Activated effector memory CD4-positive, alpha-beta T cell treated with Interleukin-2 at 50 U/mL for 16 hours (primary cell): ENCODE results near the gene NOB1.
"Not testable (repeated sequence)": the region's sequence is repeated elsewhere in the genome, so short reads cannot be mapped to it uniquely, and the experiment has no call there.

Experiments used
- DNase-seq: peaks from one replicate; pipeline ENCODE4 v3.0.0-alpha.2; 2020

Gene NOB1

DNA sequence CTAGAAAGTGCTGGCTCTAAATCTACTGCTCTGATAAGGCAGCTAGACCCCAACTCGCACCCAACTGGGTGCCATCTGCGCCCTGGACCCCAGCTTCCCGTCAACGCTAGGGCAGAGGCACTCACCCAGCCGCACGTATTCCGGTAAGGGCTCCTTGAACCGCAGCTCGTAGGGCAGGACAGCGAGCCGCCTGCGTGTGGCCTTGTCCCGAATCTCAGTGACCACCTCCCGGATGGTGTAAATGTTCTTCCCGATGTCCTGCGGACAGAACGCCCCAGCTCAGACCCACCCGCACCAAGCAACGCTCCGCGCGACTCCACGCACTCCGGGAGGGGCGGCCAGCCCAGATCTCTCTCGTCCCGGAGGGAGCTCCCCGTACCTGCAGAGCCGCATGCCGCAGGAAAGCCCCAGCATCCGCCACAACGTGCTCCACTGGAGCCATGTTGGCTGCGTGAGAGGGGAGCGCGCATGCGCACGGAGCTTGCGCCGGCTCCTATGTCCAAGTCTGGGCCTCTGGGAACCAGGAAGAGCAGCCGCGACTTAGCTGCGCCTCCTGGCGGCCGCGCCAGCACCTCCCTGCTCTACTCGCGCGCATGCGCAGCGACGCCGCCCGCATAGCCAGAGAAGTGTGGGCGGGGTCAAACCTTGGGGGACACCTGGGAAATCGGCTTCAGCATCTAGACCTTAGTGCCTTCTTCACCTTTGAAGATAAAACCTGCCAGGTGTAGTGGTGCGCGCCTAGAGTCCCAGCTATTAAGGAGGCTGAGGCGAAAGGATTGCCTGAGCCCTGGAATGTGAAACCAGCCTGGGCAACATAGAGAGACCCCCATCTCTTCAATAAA is at the start of gene NOB1:
NOB1 (minus strand) TSS at position 458 of the 842 bp plus-strand sequence; CDS start at position 442, 16 bp downstream.
- DNase-seq = peak; percentile 96

DNA sequence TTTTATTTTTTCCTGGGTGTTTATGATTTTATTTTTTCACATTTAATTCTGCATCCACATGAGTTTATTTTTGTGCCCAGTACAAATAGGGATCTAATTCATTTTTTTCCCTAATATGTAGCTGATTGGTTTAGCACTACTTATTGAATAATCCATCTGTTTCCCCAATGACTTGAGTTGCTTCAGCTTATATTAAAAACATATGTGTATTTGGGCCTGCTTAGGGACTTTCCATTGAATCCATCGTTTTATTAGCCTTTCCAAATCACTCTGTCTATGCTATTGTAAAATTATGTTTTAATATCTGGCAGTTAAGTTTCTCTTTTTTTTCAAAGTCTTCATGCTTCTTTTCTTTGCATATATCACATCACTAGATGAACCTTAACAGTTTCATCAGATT is 49.6 kb upstream of the NOB1 start:
- no peak for DNase-seq

DNA sequence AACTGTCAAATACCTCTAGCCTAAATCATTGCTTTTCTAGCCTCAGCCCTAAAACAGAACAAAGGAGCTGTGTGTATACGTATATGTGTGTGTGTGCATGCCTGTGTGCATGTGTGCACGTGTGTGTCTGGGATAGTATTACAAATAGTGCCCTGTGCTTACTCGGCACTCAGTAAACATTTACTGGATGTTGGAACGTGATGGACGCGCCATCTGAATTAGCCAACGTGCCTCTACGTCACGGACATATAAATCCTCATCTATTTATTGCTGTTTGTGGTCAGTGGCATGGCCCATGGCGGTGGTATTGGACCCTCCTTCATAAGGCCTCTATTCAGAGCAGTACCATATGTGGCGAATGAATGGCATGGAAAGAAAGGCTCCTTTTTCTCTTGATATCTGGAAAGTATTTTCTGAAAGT is 44.9 kb upstream of the NOB1 start:
- DNase-seq = no peak

DNA sequence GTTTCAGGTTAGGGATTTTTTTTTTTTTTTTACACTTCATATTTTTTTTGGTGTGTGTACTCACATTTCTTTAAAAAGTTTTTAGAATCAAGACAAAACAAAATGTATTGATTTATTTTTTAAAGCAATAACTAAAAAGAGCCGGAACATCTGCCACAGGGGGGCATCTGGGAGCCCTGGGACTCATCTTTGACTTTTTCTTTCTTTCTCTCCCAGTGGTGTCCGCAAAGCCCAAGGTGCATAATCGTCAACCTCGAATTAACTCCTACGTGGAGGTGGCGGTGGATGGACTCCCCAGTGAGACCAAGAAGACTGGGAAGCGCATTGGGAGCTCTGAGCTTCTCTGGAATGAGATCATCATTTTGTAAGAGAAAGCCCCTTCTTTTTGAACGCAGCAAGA is 43.7 kb upstream of the NOB1 start:
- DNase-seq = no peak

DNA sequence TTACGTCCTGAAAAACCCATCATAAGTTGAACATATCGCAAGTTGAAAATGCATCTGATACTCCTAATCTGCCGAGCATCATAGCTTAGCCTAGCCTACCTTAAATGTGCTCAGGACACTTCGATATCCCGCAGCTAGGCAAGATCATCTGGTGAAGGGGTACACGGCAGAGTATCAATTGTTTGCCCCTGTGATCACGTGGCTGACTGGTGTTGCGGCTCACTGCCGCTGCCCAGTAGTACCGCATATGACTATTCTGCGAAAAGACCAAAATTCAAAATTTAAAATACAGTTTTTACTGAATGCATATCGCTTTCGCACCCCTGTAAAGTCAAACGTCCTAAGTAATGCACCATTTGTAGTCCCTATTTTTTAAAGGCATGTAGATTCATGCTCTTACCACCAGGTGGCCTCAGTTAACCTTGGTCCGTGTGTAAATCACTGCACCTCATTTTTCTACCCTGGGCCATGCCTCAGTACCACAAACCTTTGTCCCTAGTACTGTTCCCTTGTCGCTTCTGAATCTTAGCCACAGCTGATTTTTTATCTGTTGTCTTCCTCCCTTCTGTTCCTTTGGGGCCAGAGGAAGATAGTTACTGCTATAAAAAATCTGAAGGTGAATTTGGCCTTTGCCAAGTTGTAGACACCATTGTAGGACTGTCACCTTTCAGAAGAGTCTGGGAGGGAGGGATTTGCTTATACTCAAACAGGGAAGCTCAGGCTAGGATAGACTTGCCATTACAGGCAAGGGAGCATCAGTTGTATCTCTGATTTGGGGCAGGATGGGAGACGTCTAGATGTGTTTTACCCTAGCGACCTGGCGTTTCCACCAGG is 41.8 kb upstream of the NOB1 start:
- no peak for DNase-seq

DNA sequence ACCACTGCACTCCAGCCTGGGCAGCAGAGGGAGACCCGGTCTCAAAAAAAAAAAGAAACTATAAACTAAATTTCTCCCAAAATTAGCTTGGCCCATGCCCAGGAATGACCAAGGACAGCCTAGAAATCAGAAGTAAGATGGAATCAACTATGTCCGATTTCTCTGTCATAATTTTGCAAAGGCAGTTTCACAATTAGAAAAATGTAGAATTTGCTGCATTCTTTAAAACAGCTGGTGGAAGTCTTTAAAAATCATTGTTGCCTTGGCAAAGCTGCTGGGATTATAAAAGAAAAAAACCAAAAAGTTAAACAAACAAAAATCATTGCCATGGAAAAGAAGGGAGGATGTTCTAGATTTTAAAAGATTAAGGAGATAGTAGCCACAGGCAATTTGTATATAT is 39.8 kb upstream of the NOB1 start:
- no peak for DNase-seq

DNA sequence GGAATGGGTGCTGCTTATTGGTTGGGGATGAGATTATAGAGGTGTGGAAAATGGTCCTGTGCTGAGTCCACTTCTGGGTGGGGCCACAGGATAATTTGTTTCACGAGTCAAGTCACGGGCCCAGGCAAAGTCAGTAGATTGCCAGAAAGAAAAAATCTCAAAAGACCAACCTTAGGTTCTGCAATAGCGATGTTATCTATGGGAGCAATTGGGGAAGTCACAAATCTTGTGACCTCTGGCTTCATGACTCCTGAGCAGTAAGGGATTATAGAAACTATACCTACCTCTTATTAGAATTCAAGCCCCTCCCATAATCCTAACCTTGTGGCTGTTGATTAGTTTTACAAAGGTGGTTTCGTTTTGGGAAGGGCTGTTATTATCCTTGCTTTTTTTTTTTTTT is 38.8 kb upstream of the NOB1 start:
- DNase-seq = no peak

DNA sequence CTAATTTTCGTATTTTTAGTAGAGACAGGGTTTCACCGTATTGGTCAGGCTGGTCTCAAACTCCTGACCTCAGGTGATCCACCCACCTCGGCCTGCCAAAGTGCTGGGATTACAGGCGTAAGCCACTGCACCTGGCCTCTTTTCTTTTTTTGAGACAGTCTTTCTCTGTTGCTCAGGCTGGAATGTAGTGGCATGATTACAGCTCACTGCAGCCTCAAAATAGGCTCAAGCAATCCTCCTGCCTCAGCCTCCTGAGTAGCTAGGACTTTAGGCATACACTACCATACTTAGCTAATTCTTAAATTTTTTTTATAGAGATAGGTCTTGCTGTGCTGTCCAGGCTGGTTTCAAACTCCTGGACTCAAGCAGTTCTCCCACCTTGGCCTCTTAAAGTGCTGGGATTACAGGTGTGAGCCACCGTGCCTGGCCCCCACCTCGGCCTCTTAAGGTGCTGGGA is 36.7 kb upstream of the NOB1 start:
- not testable (repeated sequence) for DNase-seq

DNA sequence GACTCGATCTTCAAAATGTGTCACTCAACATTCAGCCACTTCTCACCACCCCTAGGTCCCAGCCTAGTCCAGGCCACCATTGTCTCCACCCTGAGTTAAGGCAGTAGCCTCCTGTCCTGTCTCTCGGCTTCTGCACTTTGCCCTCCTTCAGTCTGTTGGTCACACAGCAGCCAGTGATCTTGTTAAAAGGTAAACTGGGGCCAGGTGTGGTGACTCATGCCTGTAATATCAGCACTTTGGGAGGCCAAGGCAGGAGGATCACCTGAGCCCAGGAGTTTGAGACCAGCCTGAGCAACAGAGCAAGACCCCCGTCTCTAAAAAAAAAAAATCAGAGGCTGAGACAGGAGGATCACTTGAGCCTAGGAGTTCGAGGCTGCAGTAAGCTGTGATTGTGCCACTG is 33.2 kb upstream of the NOB1 start:
- DNase-seq = no peak

DNA sequence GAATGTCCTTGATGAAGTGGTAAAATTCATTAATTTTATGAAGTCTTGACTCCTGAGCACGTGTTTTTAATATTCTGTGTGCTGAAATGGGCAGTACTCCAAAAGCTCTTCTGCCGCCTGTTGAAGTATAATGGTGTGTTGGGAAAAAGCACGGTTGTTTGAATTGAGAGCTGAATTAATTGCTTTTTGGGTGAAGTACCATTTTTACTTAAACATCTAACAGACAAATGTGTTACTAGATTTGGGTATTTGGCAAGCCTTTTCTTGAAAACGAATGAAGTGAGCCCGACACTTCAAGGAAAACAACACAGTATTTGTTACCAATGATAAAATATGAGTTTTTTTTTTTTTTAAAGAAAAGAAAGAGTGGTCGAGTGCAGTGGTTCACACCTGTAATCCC is 29.9 kb upstream of the NOB1 start:
- no peak for DNase-seq

DNA sequence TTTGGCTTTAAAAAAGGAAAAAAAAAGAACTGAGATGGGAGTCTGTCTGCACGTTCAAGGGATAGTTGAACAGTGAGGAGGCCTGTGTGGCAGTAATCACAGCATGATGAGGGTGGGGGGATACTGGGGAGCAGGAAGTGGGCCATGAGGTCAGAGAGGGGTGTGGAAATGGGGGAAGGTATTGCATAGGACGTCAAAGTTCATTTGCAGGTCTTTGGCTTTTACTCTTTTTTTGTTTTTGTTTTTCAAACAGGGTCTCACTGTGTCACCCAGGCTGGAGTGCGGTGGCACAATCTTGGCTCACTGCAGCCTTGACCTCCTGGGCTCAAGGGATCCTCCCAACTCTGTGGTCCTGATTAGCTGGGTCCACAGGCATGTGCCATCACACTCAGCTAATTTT is 26.4 kb upstream of the NOB1 start:
- no peak for DNase-seq

DNA sequence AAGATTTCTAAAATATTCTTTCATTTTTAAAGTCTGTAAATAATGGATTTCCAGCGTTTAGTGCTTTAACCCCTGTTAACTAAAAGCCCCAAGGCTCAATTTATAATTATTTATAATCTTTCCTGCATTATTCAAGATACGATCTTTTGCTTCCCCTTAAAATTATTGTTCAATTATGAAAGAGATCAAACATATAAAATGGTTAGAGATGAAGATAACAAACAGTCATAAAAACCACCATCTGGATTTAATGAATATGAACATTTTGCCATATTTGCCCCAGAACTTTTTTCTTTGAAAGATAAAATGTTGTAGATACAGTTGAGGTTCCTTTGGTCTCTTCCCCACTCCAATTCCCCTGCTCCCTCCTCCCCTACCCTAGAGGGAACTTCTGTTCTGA is 25.0 kb upstream of the NOB1 start:
- no peak for DNase-seq

DNA sequence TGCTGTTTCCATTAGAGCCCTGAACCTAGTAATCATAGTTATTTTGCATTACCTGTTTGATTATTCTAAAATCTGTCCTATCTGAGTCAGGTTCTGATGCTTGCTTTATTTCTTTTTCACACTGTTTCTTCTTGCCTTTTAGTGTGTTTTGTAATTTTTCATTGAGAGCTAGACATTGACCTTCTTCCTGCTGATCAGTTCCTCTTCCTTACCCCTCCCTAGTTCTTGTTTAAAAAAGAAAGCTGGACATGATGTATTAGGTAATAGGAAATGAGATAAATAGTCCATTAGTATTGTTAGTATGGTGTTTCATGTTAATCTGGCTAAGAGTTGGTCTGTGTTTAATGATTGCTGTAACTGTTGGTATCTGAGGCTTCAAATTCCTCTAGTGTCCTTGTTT is 20.8 kb upstream of the NOB1 start:
- no peak for DNase-seq

DNA sequence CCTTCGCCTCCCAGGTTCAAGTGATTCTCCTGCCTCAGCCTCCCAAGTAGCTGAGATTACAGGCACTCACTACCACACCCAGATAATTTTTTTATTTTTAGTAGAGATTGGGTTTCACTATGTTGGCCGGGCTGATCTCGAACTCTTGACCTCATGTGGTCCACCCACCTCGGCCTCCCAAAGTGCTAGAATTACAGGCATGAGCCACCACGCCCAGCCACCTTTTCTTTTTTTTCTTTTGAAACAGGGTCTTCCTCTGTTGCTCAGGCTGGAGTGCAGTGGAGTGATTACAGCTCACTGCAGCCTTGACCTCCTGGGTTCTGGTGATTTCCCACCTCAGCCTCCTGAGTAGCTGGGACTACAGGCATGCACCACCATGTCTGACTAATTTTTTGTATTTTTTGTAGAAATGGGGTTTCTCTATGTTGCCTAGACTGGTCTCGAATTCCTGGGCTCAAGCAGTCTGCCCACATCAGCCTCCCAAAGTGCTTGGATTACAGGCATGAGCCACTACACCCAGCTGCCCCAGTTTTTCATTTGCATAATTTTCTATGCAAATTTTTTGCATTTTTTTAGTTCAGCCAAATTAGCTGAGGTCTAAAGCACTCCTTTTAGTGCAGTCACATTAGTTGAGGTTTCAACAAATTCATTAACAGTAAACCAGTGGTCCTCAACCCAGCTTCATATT is 18.7 kb upstream of the NOB1 start:
- no peak for DNase-seq

DNA sequence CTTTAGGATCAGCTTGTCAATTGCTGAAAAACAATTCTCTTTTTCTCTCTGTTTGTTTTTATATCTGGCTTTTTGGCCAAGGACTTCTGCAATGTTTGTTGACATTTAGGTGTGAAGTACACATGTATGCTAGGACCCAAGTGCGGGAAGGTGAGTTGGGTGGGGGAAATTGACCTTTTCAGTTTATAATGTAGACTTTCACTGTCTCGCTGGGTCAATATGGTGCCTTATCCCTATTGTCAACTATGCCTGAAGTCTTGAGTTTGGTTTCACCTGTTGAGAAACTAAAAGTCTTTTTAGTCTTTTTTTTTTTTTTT is 16.9 kb upstream of the NOB1 start:
- DNase-seq = no peak

DNA sequence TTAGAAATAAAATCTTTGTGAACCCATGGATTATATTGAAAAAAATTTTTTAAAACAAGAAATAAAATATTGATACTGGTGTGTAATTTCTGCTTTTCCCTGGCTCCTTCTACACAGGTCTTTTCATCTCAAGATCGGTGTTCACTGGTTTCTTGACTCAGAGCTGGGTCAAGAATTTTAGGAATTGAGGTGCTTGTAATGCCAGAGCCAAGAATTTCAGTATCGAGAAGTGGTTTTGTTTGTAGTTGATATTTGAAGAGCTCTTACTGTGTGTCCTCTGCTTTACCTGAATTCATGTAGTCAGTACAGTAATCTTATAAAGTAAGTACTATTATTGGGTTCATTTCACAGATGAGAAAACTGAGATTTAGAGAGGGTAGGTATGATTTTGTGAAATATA is 14.7 kb upstream of the NOB1 start:
- no peak for DNase-seq

DNA sequence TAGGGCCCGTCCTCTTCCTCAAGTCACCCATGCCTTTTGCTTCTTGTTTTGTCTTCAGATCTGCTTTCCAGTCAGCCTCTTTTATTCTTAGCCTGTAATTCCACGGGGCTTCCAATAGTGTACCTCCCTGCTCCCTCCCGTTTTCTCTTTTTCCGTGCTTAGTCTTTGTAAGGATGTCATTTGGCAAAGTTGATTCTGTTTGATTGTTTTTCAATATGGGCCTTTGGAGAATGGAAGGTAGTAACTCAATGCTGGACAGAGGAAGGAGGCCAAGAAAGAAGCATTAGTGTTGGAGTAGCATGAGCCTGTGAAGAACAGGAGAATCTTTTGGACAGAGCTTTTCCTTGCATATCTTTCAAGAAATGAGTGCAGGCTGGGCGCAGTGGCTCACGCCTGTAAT is 13.9 kb upstream of the NOB1 start:
- DNase-seq = no peak

DNA sequence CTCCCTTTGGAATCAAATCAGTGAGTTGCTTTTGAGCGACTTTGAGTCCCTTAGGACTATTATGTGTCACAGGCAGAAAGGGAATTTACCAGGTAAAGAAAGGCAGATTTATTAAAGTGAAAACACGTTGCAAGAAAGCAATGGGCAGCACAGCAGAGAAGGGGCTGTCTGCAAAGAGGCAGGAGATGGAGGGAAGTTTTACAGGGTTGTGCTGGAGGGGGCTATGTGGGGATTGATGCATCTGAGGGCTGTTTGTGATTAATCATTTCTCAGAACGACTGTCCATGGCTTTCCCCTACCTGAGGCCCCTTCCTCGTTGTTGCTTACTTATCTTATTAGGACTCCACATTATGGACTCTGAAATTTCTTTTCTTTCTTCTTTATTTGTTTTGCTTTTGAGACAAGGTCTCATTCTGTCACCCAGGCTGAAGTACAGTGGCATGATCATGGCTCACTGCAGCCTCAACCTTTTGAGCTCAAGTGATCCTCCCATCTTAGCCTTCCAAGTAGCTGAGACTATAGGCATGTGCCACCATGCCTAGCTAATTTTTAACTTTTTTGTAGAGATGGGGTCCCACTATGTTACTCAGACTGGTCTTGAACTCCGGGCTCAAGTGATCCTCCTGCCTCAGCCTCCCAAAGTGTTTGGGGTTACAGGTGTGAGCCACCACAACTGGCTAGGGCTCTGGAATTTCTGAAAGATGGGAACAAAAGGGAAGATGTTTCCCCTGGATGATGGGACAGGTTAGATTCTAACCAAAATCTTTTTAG is 12.9 kb upstream of the NOB1 start:
- no peak for DNase-seq

DNA sequence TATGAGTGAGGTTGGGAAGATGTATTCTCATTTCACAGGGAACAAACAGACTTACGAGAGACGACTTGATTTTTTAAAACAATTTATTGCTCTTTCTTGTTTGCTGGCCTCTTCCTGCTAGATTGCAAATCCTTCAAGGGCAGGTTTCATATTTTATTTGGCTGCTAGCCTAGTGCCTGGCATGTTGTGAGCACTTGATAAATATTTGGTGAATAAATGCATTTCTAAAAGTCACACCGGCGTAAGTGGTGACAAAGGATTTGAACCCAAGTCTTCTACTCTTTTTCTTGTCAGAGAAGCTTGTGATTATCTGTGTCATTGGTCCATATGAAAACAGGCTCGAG is 8.8 kb upstream of the NOB1 start:
- no peak for DNase-seq

DNA sequence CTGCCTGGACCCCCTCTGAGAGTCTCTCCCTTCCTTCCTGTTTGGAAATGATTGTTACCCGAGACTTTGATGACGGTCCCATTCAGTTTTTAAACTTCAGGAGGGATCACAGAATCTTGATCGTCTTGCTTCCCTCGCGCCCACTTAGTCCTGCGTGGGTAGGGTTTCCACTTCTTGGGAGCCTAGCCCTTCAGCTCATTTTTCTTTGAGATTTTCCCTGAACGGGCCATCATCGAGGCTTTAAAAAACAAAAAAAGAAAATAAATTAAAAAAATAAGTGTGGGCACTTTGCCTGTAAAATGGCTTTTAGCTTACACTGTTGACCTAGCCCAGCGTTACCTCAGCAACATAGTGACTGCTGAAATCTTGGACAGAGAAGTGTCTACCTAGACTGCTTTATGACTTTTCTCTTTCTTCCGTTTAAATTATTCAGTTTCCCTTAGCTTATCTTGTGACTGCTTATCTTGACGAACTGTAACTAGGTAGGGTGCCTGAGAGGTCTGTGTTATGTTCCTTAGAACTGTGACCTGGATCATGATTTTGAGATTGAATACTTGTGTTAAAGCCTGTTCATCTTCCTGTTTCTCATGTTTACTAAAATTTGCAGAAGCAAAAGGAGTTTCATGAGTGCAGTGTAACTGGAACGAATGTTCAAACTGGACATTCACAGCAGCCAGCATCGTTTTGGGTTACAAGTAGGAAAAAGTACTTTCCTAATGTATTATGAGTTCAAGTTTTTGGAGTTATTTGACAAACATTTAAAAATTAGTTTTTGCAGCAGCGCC is 8.3 kb upstream of the NOB1 start:
- no peak for DNase-seq

DNA sequence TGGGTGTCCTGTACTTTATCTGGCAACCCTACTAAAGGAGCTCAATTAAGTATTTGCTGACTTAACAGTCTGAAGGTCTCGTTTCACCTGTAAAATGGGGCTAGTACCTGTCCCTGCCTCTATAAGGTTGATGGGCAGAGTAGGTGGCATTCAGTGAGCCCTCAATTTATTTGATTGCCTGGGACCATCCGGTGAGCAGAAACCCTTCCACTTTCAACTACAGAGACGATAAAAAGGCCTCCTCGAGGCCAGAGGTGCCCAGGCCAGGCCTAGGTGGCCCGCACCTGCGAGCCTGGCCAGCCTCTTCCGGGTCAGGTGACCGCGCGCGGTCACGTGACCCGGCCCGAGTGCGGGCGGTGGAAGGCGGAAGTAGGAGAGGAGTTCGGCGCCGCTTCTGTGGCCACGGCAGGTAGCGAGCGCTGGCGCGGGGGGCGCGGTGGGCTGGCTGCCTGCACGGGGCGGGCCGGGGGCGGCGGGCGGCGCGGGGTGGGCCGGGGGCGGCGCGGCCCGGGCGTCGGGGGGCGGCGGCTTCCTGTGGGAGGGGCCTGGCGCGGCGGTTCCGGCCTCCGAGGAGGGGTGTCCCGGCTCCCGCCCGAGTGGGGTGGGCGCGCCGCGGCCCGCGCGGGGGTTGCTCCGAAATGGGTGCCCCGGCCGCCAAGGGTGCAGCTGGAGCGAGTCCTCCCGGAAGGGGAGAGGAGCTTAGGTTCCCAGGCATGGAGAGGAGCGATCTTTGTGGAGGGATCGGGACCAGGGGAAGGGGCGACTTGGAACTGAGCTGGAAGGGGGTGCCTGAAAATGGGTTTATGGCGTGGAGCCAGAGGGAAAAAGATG is 7.5 kb upstream of the NOB1 start, which contains the start of gene WWP2:
WWP2 (plus strand) TSS at position 350 of the 831 bp plus-strand sequence. CDS start 24,679 bp downstream, outside the sequence.
- DNase-seq = peak; percentile 74
